Panc1 (cell line): ENCODE data around the gene FILIP1L.

Experiments
- POLR2AphosphoS5 ChIP-seq: IDR thresholded peaks from 2 replicates; pipeline ENCODE4 v1.6.1; 2012; ENCODE audit warnings: mild to moderate bottlenecking, low read depth, low read length, moderate library complexity
- SIN3A ChIP-seq: IDR thresholded peaks from 2 replicates; pipeline ENCODE4 v1.6.1; 2012; ENCODE audit warnings: low read depth, mild to moderate bottlenecking, low read length, moderate library complexity, borderline replicate concordance; ENCODE audit not compliant: insufficient read depth
- TF ChIP-seq, protein P1 (sequence below), 2 experiments: IDR thresholded peaks; 2 replicates each; pipeline ENCODE4 v1.6.1; 2011 to 2012; ENCODE audit warnings: low read depth in 2 of 2, control low read depth in 1 of 2, low read length in 1 of 2, mild to moderate bottlenecking in 1 of 2, moderate library complexity in 1 of 2; ENCODE audit not compliant: insufficient read depth in 1 of 2
- TF ChIP-seq, protein P2 (sequence below): fragments of 450-650 bp; IDR thresholded peaks from 2 replicates; pipeline ENCODE4 v1.5.1; 2017; ENCODE audit warnings: mild to moderate bottlenecking

DNA sequence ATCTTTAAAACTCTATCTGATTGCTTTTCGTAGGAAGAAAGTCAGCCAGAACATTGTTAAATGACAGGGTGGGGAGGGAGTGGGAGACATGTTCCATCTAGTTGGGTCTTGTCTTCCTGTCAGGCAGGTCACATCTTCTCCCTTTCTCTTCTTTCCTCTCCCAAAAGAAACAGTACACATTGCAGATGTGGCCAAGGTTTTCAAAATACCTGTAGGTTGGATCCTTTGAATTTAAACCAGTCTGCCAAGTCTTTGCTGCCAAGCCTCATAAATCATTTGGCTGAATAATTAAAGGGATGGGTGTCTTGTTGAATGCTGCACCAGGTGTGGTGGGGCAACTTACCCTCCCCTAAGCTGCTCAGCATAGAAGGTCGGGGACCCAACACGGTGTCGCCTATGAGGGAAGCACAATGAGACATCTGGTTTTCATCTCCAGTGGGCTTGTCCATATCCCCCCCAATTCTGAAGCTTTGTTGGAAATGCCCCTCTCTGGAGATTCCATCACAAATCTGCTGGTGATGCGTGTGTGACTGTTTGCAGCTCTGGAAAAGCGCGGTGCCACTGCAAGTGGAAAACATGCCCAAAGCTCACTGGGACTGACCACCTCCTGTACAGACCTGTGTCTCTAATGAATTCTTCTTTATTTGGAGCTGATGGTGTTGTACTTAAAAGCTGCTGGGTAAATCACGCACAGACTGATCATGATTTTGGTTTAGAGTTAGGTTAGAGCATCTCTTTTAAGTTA, 112.6 kb downstream of the FILIP1L start:
- TF ChIP-seq, protein P1, sequence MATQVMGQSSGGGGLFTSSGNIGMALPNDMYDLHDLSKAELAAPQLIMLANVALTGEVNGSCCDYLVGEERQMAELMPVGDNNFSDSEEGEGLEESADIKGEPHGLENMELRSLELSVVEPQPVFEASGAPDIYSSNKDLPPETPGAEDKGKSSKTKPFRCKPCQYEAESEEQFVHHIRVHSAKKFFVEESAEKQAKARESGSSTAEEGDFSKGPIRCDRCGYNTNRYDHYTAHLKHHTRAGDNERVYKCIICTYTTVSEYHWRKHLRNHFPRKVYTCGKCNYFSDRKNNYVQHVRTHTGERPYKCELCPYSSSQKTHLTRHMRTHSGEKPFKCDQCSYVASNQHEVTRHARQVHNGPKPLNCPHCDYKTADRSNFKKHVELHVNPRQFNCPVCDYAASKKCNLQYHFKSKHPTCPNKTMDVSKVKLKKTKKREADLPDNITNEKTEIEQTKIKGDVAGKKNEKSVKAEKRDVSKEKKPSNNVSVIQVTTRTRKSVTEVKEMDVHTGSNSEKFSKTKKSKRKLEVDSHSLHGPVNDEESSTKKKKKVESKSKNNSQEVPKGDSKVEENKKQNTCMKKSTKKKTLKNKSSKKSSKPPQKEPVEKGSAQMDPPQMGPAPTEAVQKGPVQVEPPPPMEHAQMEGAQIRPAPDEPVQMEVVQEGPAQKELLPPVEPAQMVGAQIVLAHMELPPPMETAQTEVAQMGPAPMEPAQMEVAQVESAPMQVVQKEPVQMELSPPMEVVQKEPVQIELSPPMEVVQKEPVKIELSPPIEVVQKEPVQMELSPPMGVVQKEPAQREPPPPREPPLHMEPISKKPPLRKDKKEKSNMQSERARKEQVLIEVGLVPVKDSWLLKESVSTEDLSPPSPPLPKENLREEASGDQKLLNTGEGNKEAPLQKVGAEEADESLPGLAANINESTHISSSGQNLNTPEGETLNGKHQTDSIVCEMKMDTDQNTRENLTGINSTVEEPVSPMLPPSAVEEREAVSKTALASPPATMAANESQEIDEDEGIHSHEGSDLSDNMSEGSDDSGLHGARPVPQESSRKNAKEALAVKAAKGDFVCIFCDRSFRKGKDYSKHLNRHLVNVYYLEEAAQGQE (IDR thresholded peaks at IDR 0.05; ENCODE audit: insufficient read depth in 1 of 2, low read depth in 2 of 2, low read length in 1 of 2): no peak
- TF ChIP-seq, protein P2, sequence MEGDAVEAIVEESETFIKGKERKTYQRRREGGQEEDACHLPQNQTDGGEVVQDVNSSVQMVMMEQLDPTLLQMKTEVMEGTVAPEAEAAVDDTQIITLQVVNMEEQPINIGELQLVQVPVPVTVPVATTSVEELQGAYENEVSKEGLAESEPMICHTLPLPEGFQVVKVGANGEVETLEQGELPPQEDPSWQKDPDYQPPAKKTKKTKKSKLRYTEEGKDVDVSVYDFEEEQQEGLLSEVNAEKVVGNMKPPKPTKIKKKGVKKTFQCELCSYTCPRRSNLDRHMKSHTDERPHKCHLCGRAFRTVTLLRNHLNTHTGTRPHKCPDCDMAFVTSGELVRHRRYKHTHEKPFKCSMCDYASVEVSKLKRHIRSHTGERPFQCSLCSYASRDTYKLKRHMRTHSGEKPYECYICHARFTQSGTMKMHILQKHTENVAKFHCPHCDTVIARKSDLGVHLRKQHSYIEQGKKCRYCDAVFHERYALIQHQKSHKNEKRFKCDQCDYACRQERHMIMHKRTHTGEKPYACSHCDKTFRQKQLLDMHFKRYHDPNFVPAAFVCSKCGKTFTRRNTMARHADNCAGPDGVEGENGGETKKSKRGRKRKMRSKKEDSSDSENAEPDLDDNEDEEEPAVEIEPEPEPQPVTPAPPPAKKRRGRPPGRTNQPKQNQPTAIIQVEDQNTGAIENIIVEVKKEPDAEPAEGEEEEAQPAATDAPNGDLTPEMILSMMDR: no peak
- TF ChIP-seq SIN3A (no peak), POLR2AphosphoS5 (no peak)
